ENCODE results near the gene KCNMA1.

The KCNMA1 gene

GRCh38 chr10:76903387-76903945 lies 734.1 kb downstream of the KCNMA1 start:
- Histone ChIP-seq H3K9me3 (ENCODE audit: insufficient read depth, low read depth, low read length) (no peaks in the 10 kb centered on the region), H3K27me3 (ENCODE audit: insufficient read depth, low read length) (no peaks in the 10 kb centered on the region), H3K36me3 (ENCODE audit: insufficient read depth, low read length) (no peaks in the 10 kb centered on the region), H3K9ac (ENCODE audit: low read depth, low read length) (no peak overlapping the region), H3K4me3 (ENCODE audit: low read length) (no peak overlapping the region), H3K27ac (ENCODE audit: low read depth, low read length) (no peak overlapping the region), H3K4me1 (ENCODE audit: insufficient read depth, low read length) (no peaks in the 10 kb centered on the region)
- WGBS: 83% methylated on average over 5 of the region's 7 CpGs

GRCh38 chr10:76902949-76903348 lies 734.7 kb downstream of the KCNMA1 start:
- Histone ChIP-seq H3K27me3 (ENCODE audit: insufficient read depth, low read length) (no peaks in the 10 kb centered on the region), H3K4me1 (ENCODE audit: insufficient read depth, low read length) (no peaks in the 10 kb centered on the region), H3K4me3 (ENCODE audit: low read length) (no peak overlapping the region), H3K27ac (ENCODE audit: low read depth, low read length) (no peak overlapping the region), H3K9ac (ENCODE audit: low read depth, low read length) (no peak overlapping the region), H3K36me3 (ENCODE audit: insufficient read depth, low read length) (no peaks in the 10 kb centered on the region), H3K9me3 (ENCODE audit: insufficient read depth, low read depth, low read length) (0 out of 2 replicates have a peak, but pooled peaks cover 4% of the 10 kb centered on the region)
- WGBS: 43% methylated on average over 9 of the region's 10 CpGs

DNA sequence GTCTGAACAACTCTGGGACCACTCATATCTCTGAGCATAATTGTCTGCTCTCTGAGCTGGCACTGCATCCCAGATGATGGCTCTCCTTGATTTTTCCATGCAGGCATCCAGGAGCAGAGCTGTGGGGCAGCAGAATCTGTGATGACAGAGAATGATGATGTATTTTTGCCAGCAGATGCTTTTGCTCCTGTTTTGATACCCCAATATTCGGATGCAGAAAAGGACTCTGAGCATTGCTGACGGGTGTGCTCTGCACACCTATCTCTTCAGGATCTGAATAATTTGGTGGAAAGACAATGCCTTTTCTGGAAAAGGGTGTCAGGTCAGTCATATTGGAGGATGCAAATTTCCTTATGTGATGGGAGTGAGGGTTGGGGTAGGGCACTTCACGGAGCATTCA lies 735.9 kb downstream of the KCNMA1 start:
- H3K9me3 ChIP-seq (ENCODE audit: insufficient read depth, low read depth, low read length): 0 out of 2 replicates have a peak, but pooled peaks cover 10% of the 10 kb centered on the region
- H3K36me3 ChIP-seq (ENCODE audit: insufficient read depth, low read length): no peaks in the 10 kb centered on the region
- H3K4me3 ChIP-seq (ENCODE audit: low read length): no peak overlapping the region
- no peak overlapping the region for H3K27ac ChIP-seq (ENCODE audit: low read depth, low read length)
- 97% methylated on average over 3 of the region's 3 CpGs for WGBS
- H3K9ac ChIP-seq (ENCODE audit: low read depth, low read length): no peak overlapping the region
- no peaks in the 10 kb centered on the region for H3K4me1 ChIP-seq (ENCODE audit: insufficient read depth, low read length)
- H3K27me3 ChIP-seq (ENCODE audit: insufficient read depth, low read length): no peaks in the 10 kb centered on the region

DNA sequence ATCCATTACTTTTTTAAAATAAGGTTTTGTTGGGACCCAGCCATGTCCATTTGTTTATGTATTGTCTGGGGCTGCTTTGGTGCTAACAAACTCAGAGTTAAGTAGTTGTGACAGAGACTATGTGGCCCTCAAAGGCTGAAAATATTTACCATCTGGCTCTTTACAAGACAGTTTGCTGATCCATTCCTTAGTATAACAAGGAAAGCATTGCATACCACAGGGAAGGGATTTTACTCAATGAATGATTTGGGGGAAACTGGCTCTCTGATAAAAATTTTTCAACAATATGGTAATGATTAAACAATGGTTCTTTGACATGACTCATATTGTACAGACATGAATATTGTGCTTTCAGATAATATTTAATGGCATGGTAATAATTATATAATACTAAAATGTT lies 738.1 kb downstream of the KCNMA1 start:
- Histone ChIP-seq H3K27ac (ENCODE audit: low read depth, low read length) (no peak overlapping the region), H3K9me3 (ENCODE audit: insufficient read depth, low read depth, low read length) (peaks cover 17% of the 10 kb centered on the region; the same call in 1 of the 2 replicates), H3K36me3 (ENCODE audit: insufficient read depth, low read length) (no peaks in the 10 kb centered on the region), H3K4me3 (ENCODE audit: low read length) (no peak overlapping the region), H3K4me1 (ENCODE audit: insufficient read depth, low read length) (no peaks in the 10 kb centered on the region), H3K9ac (ENCODE audit: low read depth, low read length) (no peak overlapping the region), H3K27me3 (ENCODE audit: insufficient read depth, low read length) (no peaks in the 10 kb centered on the region)

GRCh38 chr10:76892766-76893479 lies 744.7 kb downstream of the KCNMA1 start:
- Histone ChIP-seq H3K9ac (ENCODE audit: low read depth, low read length) (no peak overlapping the region), H3K27me3 (ENCODE audit: insufficient read depth, low read length) (no peaks in the 10 kb centered on the region), H3K36me3 (ENCODE audit: insufficient read depth, low read length) (no peaks in the 10 kb centered on the region), H3K27ac (ENCODE audit: low read depth, low read length) (no peak overlapping the region), H3K4me1 (ENCODE audit: insufficient read depth, low read length) (peaks cover 11% of the 10 kb centered on the region; the same call in 1 of the 2 replicates), H3K4me3 (ENCODE audit: low read length) (no peak overlapping the region), H3K9me3 (ENCODE audit: insufficient read depth, low read depth, low read length) (peaks cover 13% of the 10 kb centered on the region; the same call in 1 of the 2 replicates)
- 89% methylated on average over 5 of the region's 5 CpGs for WGBS

GRCh38 chr10:76887223-76888010 lies 750.2 kb downstream of the KCNMA1 start:
- Histone ChIP-seq H3K4me3 (ENCODE audit: low read length) (no peak overlapping the region), H3K9me3 (ENCODE audit: insufficient read depth, low read depth, low read length) (no peaks in the 10 kb centered on the region), H3K9ac (ENCODE audit: low read depth, low read length) (no peak overlapping the region), H3K27ac (ENCODE audit: low read depth, low read length) (no peak overlapping the region), H3K4me1 (ENCODE audit: insufficient read depth, low read length) (peaks cover 2% of the 10 kb centered on the region; the same call in 1 of the 2 replicates), H3K36me3 (ENCODE audit: insufficient read depth, low read length) (no peaks in the 10 kb centered on the region), H3K27me3 (ENCODE audit: insufficient read depth, low read length) (no peaks in the 10 kb centered on the region)
- WGBS: 96% methylated on average over 18 of the region's 19 CpGs

GRCh38 chr10:76885816-76886215 lies 751.8 kb downstream of the KCNMA1 start:
- H3K27ac ChIP-seq (ENCODE audit: low read depth, low read length): no peak overlapping the region

DNA sequence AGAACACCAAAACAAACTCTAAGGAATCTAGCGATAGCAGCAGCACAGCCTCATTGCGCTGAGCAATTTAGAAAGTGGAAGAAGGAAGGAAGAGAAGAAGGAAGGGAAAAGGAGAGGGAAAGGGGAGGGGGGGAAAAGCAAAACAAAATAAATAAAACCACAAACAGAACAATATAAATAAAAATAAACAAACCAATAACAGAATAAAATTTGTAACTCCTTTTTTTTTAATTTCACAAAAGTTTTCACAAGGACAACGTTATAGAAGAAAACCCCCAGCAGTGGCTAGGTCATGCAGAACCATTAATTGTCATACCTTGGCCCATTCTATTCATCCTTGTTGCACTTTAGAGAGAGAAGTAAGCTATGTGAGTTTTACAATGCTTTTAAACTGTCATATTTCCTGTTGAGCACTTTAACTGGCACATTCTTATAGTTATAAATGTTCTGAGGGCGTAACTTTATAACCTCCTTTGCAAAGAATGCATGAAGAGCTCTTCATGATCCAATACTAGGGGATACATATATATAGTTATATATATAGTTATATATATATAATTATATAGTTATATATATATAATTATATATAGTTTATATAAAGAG lies 752.8 kb downstream of the KCNMA1 start:
- Histone ChIP-seq H3K4me3 (ENCODE audit: low read length) (no peak overlapping the region), H3K27ac (ENCODE audit: low read depth, low read length) (no peak overlapping the region), H3K9ac (ENCODE audit: low read depth, low read length) (no peak overlapping the region), H3K4me1 (ENCODE audit: insufficient read depth, low read length) (no peaks in the 10 kb centered on the region), H3K27me3 (ENCODE audit: insufficient read depth, low read length) (no peaks in the 10 kb centered on the region), H3K36me3 (ENCODE audit: insufficient read depth, low read length) (no peaks in the 10 kb centered on the region), H3K9me3 (ENCODE audit: insufficient read depth, low read depth, low read length) (no peaks in the 10 kb centered on the region)
- WGBS: 100% methylated on average over 1 of the region's 4 CpGs

More at GRCh38 chr10:76885816-76886215, 751.8 kb downstream of the KCNMA1 start:
- no peaks in the 10 kb centered on the region for H3K4me1 ChIP-seq (ENCODE audit: insufficient read depth, low read length)
- no peaks in the 10 kb centered on the region for H3K9me3 ChIP-seq (ENCODE audit: insufficient read depth, low read depth, low read length)
- H3K4me3 ChIP-seq (ENCODE audit: low read length): no peak overlapping the region
- no peak overlapping the region for H3K9ac ChIP-seq (ENCODE audit: low read depth, low read length)
- 97% methylated on average over 4 of the region's 4 CpGs for WGBS
- H3K27me3 ChIP-seq (ENCODE audit: insufficient read depth, low read length): no peaks in the 10 kb centered on the region
- no peaks in the 10 kb centered on the region for H3K36me3 ChIP-seq (ENCODE audit: insufficient read depth, low read length)

DNA sequence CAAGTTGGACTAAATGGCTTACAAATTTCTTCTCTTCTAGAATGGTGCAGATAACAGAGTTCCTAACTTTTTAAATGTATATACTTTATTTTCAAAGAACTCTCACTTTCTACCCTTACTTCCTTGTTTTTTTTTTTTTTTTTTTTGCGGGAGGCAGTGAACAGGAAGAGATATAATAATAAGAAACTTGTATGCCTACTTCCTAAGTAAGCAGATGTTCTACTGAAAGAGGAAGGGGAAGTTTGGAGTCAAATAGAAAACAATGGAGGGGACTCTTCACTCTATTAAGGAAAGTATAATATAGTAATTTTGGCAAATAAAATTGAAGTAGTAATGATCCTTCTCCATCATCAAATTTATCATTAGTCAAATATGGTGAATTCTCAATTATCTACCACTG lies 754.0 kb downstream of the KCNMA1 start:
- H3K4me1 ChIP-seq (ENCODE audit: insufficient read depth, low read length): 0 out of 2 replicates have a peak, but pooled peaks cover 4% of the 10 kb centered on the region
- WGBS: no CpG with 5 or more reads among the region's 1 CpG
- no peak overlapping the region for H3K4me3 ChIP-seq (ENCODE audit: low read length)
- H3K36me3 ChIP-seq (ENCODE audit: insufficient read depth, low read length): no peaks in the 10 kb centered on the region
- H3K27ac ChIP-seq (ENCODE audit: low read depth, low read length): no peak overlapping the region
- H3K9me3 ChIP-seq (ENCODE audit: insufficient read depth, low read depth, low read length): no peaks in the 10 kb centered on the region
- no peaks in the 10 kb centered on the region for H3K27me3 ChIP-seq (ENCODE audit: insufficient read depth, low read length)
- H3K9ac ChIP-seq (ENCODE audit: low read depth, low read length): no peak overlapping the region

DNA sequence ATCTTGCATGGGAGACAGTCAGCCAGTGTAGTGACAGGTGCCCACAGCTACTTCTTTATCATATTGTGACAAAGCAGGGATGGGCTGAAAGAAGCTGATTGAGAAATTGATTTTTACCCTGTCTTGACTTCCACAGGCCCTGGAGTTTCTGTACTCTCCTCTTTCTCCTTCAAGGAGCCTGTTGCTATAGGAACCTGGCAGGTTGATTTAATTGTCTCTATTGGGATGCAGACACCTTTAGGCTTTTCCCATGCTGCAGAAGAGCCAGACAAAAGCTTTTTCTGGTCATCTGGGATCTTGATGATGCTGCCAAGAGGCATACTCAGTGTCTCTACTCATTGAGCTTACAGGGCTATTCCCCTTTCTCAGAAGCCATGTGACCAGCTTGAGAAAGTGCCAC lies 754.8 kb downstream of the KCNMA1 start:
- H3K27ac ChIP-seq (ENCODE audit: low read depth, low read length): no peak overlapping the region
- H3K36me3 ChIP-seq (ENCODE audit: insufficient read depth, low read length): no peaks in the 10 kb centered on the region
- H3K4me1 ChIP-seq (ENCODE audit: insufficient read depth, low read length): 0 out of 2 replicates have a peak, but pooled peaks cover 4% of the 10 kb centered on the region
- H3K9ac ChIP-seq (ENCODE audit: low read depth, low read length): no peak overlapping the region
- H3K4me3 ChIP-seq (ENCODE audit: low read length): no peak overlapping the region
- H3K27me3 ChIP-seq (ENCODE audit: insufficient read depth, low read length): no peaks in the 10 kb centered on the region
- H3K9me3 ChIP-seq (ENCODE audit: insufficient read depth, low read depth, low read length): no peaks in the 10 kb centered on the region

DNA sequence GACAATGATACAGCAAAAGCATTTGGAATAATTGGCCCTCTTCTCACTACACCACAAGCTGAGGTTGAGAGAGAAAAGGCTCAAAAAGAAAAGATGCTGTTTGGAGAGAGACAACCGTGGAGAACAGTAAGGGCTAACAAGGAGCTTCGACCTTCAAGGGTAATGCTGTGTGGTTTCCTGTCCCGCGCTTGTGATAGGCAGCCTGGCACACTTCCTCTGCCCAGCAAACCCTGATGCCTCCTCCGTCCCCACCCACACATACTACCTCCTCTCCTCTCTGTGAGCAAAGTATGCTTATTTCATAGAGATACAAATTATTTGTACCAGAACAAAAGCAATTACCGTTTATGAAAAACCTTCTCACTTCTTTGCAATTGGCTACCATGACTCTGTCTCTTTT lies 755.4 kb downstream of the KCNMA1 start:
- no peak overlapping the region for H3K4me3 ChIP-seq (ENCODE audit: low read length)
- WGBS: 92% methylated on average over 6 of the region's 6 CpGs
- 0 out of 2 replicates have a peak, but pooled peaks cover 4% of the 10 kb centered on the region for H3K4me1 ChIP-seq (ENCODE audit: insufficient read depth, low read length)
- no peaks in the 10 kb centered on the region for H3K36me3 ChIP-seq (ENCODE audit: insufficient read depth, low read length)
- H3K27ac ChIP-seq (ENCODE audit: low read depth, low read length): no peak overlapping the region
- no peaks in the 10 kb centered on the region for H3K9me3 ChIP-seq (ENCODE audit: insufficient read depth, low read depth, low read length)
- no peaks in the 10 kb centered on the region for H3K27me3 ChIP-seq (ENCODE audit: insufficient read depth, low read length)
- no peak overlapping the region for H3K9ac ChIP-seq (ENCODE audit: low read depth, low read length)

Measured in HUES64 (cell line).